Measurements from ENCODE around the gene UBE2O. TPM values are rescaled to one million over a fixed set of nuclear protein-coding genes. Genes with fewer than 3 reads are reported as not detected.

UBE2O gene
- total RNA-seq, 1 experiment from 2014 or later, result 19.5 TPM

DNA sequence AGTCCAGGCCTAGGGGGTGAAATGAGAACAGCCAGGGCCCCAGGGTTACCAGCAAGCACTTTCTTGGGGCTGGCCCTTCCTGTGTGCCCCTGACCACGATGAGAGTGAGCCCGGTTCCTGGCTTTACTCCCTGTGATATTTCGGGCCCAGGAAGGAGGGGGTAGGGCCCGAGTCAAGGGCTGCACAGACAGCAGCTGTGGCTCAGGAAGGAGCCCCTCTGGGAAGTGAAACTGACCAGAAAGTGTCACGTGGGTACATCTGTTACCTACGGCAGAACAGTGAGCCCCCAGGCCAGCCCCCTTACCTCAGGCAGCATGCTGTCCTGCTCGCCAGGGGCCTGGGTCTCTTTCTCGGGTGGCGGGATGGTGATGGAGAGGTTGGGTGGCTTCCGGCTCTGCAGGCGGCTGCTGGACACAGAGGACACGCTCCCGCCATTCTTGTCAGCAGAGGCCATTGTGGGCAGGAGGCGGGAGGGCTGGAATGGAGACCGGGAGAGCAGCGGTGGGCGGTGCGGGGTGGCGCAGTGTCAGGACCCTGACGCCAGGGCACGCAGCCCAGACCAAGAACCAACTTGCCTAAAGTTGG lies 28.2 kb upstream of the UBE2O start:
- peaks cover 11% of the 10 kb centered on the region for H3K36me3 Mint-ChIP-seq (ENCODE audit: insufficient read depth, unreplicated experiment)
- ChIA-PET CTCF (interaction anchor here (1.1 to 1.2 kb wide), 2 partner anchors 23 to 25 kb away, joined by 3 read pairs; no protein-coding TSS in a partner anchor), POLR2A (interaction anchor here (0.7 kb wide), 1 partner anchor 19 kb away, joined by 3 read pairs; no protein-coding TSS in a partner anchor)
- no TSS peak for BruUV-seq (replicated peaks)
- intact Hi-C loops (cut with micrococcal nuclease), result no loop called here
- no peaks in the 10 kb centered on the region for H3K27me3 Mint-ChIP-seq (ENCODE audit: insufficient read depth, unreplicated experiment)
- TF ChIP-seq, protein P1, sequence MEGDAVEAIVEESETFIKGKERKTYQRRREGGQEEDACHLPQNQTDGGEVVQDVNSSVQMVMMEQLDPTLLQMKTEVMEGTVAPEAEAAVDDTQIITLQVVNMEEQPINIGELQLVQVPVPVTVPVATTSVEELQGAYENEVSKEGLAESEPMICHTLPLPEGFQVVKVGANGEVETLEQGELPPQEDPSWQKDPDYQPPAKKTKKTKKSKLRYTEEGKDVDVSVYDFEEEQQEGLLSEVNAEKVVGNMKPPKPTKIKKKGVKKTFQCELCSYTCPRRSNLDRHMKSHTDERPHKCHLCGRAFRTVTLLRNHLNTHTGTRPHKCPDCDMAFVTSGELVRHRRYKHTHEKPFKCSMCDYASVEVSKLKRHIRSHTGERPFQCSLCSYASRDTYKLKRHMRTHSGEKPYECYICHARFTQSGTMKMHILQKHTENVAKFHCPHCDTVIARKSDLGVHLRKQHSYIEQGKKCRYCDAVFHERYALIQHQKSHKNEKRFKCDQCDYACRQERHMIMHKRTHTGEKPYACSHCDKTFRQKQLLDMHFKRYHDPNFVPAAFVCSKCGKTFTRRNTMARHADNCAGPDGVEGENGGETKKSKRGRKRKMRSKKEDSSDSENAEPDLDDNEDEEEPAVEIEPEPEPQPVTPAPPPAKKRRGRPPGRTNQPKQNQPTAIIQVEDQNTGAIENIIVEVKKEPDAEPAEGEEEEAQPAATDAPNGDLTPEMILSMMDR (IDR thresholded peaks at IDR 0.05; ENCODE audit: unreplicated experiment), result no peak
- no peaks in the 10 kb centered on the region for H3K9me3 Mint-ChIP-seq (ENCODE audit: unreplicated experiment)
- peaks cover 6% of the 10 kb centered on the region for H3K4me1 Mint-ChIP-seq (ENCODE audit: insufficient read depth, unreplicated experiment)
- no peak overlapping the region for H3K27ac Mint-ChIP-seq (ENCODE audit: low read depth, unreplicated experiment)
- no peak for DNase-seq (ENCODE audit: unreplicated experiment)
- no peak overlapping the region for H3K4me3 Mint-ChIP-seq (ENCODE audit: unreplicated experiment)

DNA sequence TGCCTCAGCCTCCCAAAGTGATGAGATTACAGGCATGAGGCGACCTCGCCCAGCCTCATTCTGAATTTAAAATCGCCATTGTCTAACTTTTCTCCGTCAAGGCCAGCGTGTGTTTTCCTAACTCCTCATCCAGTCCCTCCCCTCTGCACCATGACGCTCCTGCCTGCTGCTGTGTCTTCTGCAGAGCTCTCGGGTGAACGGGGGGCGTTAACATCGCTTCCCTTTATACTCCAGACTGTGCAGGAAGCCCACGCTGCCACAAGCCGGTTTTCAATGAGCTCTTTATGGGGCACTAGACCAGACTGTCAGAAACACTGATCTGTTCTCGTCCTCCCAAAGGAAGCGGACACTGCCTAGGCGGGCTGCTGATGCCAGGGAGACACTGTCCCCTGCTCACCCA lies 27.7 kb upstream of the UBE2O start:
- H3K4me3 Mint-ChIP-seq (ENCODE audit: unreplicated experiment), result no peak overlapping the region
- no peaks in the 10 kb centered on the region for H3K9me3 Mint-ChIP-seq (ENCODE audit: unreplicated experiment)
- H3K36me3 Mint-ChIP-seq (ENCODE audit: insufficient read depth, unreplicated experiment), result peaks cover 15% of the 10 kb centered on the region
- TF ChIP-seq, protein P1 (IDR thresholded peaks at IDR 0.05; ENCODE audit: unreplicated experiment), result no peak
- ChIA-PET CTCF (interaction anchor here (1.1 kb wide), 1 partner anchor 22 kb away, joined by 3 read pairs; no protein-coding TSS in a partner anchor), POLR2A (no interaction called here)
- no TSS peak for BruUV-seq (replicated peaks)
- H3K4me1 Mint-ChIP-seq (ENCODE audit: insufficient read depth, unreplicated experiment), result peaks cover 6% of the 10 kb centered on the region
- no peak overlapping the region for H3K27ac Mint-ChIP-seq (ENCODE audit: low read depth, unreplicated experiment)
- intact Hi-C loops (cut with micrococcal nuclease), result no loop called here
- H3K27me3 Mint-ChIP-seq (ENCODE audit: insufficient read depth, unreplicated experiment), result no peaks in the 10 kb centered on the region
- no peak for DNase-seq (ENCODE audit: unreplicated experiment)

DNA sequence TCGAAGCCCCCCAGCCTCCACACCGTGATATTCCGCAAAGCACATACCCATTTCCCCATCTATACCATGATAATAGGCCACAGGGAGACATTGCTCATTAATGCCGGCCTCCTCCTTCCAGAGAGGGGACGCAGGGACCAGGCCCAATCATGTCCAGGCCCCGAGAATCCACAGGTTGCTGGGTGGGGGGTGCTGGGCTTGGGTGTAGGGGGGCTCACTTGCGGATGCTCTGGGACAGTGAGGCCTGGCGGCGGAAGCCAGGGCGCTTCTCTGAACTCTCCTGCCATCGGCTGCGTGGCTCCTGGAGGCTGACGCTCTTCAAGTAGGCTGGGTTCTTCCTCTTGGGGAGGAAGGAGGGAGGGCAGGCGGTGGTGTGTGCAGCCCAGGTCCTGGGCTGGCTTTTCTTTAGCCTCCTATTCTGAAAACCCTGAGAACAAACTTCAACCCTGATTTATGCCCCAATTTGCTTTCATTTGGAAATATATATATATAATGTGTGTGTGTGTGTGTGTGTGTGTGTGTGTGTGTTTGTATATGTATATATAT lies 26.6 kb upstream of the UBE2O start:
- H3K36me3 Mint-ChIP-seq (ENCODE audit: insufficient read depth, unreplicated experiment), result peaks cover 21% of the 10 kb centered on the region
- BruUV-seq (replicated peaks), result no TSS peak
- H3K4me1 Mint-ChIP-seq (ENCODE audit: insufficient read depth, unreplicated experiment), result peaks cover 4% of the 10 kb centered on the region
- intact Hi-C loops (cut with micrococcal nuclease), result no loop called here
- TF ChIP-seq, protein P1 (IDR thresholded peaks at IDR 0.05; ENCODE audit: unreplicated experiment), result no peak
- no peaks in the 10 kb centered on the region for H3K27me3 Mint-ChIP-seq (ENCODE audit: insufficient read depth, unreplicated experiment)
- no peak overlapping the region for H3K4me3 Mint-ChIP-seq (ENCODE audit: unreplicated experiment)
- H3K9me3 Mint-ChIP-seq (ENCODE audit: unreplicated experiment), result no peaks in the 10 kb centered on the region
- ChIA-PET POLR2A (interaction anchor here (2.2 kb wide), 1 partner anchor 19 kb away, joined by 4 read pairs; no protein-coding TSS in a partner anchor), CTCF (interaction anchor here (0.6 to 1.1 kb wide), 3 partner anchors 21 to 114 kb away, joined by 3 to 5 read pairs (median 3); no protein-coding TSS in a partner anchor)
- DNase-seq (ENCODE audit: unreplicated experiment), result no peak
- H3K27ac Mint-ChIP-seq (ENCODE audit: low read depth, unreplicated experiment), result no peak overlapping the region

DNA sequence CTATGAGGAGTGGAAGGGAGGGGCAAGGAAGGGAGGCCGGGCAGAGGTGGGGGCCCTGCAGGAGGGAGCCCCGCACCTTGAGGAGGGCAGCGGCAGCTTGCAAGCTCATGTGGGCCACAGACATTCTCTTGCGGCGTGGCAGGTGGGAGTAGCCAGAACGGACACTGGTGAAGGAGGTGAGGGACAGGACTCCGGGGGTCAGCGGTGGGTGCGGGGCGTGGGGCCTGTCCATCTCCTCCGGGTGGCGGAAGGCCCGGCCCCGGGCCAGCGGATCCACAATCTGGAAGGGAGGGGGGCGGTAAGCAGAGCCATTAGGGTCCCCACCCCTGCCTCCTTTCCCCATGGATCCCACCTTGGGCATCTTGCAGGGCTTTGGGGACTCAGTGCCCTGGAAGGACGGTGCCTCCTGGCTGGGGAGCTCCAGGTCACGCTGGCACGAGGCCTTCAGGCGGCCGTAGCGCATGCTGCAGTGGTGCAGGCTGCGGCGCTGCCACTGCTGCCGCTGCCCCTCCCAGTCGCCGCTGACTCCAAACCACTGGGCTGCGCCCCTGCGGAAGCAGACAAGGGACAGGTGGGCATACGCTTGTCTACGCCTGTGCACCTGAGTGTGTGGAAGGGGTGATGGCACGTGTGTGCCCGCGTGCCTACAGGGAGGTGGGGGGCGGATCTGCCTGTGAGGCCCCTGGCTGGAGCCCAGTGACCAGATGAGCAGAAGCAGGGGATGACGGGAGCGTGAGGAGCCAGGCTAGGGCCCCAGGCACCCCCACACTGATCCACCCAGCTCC lies 26.0 kb upstream of the UBE2O start:
- intact Hi-C loops (cut with micrococcal nuclease), result no loop called here
- no peak for DNase-seq (ENCODE audit: unreplicated experiment)
- H3K9me3 Mint-ChIP-seq (ENCODE audit: unreplicated experiment), result no peaks in the 10 kb centered on the region
- no TSS peak for BruUV-seq (replicated peaks)
- H3K27me3 Mint-ChIP-seq (ENCODE audit: insufficient read depth, unreplicated experiment), result no peaks in the 10 kb centered on the region
- ChIA-PET POLR2A (interaction anchor here (0.5 to 2.2 kb wide), 2 partner anchors 19 to 28 kb away, joined by 3 to 4 read pairs; no protein-coding TSS in a partner anchor), CTCF (interaction anchor here (0.6 to 1.9 kb wide), 4 partner anchors 12 to 1176 kb away, joined by 3 to 7 read pairs (median 5); partner anchors contain the start of gene AANAT)
- H3K4me1 Mint-ChIP-seq (ENCODE audit: insufficient read depth, unreplicated experiment), result no peaks in the 10 kb centered on the region
- H3K36me3 Mint-ChIP-seq (ENCODE audit: insufficient read depth, unreplicated experiment), result peaks cover 22% of the 10 kb centered on the region
- no peak overlapping the region for H3K4me3 Mint-ChIP-seq (ENCODE audit: unreplicated experiment)
- TF ChIP-seq, protein P1 (IDR thresholded peaks at IDR 0.05; ENCODE audit: unreplicated experiment), result no peak
- no peak overlapping the region for H3K27ac Mint-ChIP-seq (ENCODE audit: low read depth, unreplicated experiment)

Data from MCF 10A (cell line).